Middle frontal gyrus (tissue), 1 donor: ENCODE results near the gene TNS2.
"Not testable (repeated sequence)": the region's sequence is repeated elsewhere in the genome, so short reads cannot be mapped to it uniquely, and the experiment has no call there.

Experiments
- DNase-seq: peaks from one replicate; pipeline ENCODE4 v3.0.0-alpha.2; 2015; ENCODE audit warnings: low spot score; ENCODE audit errors: extremely low spot score

Gene TNS2

DNA sequence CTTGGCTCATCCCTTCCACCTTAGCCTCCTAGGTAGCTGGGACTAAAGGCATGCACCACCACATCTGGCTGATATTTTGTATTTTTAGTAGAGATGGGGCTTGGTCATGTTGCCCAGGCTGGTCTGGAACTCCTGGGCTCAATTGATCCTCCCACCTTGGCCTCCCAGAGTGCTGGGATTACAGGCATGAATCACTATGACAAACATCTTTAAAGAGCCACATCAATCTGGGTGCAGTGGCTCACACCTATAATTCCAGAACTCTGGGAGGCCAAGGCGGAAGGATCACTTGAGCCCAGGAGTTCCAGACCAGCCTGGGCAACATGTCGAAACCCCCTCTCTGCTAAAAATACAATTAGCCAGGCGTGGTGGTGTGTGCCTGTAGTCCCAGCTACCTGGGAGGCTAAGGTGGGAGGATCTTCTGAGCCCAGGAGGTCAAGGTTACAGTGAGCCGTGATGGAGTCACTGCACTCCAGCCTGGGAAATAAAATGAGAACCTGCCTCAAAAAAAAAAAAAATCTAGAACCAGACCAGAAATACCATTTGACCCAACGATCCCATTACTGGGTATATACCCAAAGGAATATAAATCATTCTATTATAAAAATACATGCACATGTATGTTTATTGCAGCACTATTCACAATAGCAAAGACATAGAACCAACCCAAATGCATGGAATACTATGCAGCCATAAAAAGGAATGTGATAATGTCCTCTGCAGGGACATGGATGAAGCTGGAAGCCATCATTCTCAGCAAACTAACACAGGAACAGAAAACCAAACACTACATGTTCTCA, 45.1 kb downstream of the TNS2 start:
- not testable (repeated sequence) for DNase-seq

DNA sequence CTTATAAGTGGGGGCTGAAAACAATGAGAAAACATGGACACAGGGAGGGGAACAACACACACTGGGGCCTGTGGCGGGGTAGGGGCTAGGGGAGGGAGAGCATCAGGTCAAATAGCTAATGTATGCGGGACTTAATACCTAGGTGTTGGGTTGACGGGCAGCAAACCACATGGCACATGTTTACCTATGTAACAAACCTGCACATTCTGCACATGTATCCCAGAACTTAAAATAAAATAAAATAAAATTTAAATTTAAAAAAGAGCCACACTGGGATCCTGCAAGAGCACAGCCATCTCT, 45.7 kb downstream of the TNS2 start:
- not testable (repeated sequence) for DNase-seq

DNA sequence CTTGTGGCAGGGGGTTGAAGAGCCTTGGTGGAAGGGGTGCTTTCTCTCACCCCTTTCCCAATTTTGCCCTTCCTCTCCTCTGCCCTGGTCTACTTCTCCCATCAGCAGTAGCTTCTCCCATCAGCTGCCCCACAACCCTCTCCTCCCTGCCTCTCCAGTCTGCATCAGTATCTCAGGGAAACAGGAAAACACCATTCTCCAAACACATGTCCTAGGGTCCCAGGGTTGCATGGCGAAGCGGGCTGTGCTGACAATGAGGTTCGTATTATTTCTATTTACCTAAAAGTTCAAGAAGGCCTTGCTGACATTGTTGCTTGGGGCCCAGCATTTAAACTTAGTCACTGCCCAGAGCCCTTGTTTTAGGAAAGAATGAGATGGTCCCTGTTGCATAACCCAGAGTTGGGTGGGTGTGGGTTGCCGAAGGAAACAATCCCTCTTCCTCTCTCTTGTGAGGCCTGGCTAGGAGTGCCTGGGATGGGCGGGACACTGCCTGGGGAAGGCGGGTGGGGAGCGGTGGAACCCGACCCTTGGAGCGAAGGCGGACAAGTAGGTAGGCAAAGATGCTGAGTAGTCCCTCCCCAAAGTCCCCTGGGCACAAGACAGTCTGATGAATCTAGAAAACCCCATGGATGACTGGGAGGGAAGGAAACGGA, 46.4 kb downstream of the TNS2 start:
- no peak for DNase-seq

DNA sequence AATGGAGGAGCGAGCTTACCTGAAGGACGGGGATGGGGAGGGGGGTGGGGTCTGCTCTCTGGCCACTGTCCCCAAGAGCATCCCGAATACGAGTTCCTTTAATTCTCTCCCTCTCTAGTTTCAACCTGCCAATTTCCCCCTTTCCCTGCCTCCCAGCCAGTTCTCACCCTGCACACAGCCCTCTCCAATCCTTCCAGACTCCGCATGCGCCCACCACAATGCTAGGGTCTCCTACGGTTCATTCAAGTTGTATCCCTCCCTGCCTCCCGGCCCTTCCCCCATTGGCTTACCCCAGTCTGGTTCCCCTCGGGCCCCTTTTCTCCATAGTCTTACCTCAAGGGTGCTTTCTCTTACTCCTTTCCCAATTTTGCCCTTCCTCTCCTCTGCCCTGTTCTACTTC, 46.9 kb downstream of the TNS2 start:
- no peak for DNase-seq

DNA sequence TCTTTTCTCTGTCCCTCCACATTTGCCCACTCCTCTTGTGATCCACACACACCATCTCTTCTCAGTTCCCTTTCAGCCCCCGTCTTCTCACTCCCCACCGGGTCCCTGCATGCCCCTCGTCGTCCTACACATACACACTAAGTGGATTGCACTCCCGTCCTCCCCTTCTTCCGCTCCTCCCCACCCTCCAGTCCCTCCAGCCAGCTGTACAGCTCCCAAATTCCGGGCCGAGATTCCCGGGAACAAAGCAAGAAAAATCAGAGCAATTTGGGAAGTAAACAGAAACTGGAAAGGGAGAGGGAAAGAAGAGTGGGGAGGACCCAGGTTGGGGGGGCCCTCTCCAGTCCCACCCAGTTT, 47.3 kb downstream of the TNS2 start:
- no peak for DNase-seq

DNA sequence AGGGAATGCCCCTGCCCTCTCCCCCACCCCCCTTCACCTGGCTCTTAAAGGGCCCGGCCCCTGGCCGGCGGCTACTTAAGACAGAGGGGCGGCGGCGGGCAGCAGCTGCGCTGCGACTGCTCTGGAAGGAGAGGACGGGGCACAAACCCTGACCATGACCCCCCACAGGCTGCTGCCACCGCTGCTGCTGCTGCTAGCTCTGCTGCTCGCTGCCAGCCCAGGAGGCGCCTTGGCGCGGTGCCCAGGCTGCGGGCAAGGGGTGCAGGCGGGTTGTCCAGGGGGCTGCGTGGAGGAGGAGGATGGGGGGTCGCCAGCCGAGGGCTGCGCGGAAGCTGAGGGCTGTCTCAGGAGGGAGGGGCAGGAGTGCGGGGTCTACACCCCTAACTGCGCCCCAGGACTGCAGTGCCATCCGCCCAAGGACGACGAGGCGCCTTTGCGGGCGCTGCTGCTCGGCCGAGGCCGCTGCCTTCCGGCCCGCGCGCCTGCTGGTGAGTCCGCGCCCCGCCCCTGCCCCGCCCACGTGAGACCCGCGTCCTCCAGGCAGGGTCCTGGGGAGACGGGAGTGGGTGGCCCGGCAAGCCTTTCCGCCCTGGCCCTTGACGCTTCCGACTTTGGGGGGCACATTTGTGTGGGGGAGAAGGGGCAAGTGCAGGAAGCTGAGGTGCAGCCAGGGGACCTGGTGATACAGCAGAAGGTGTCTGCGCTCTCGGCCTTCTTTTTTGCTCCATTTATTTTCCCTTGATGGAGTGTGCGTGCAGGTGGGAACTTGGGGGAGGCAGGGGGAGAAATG, 47.9 kb downstream of the TNS2 start, which contains the start of gene IGFBP6:
Gene IGFBP6 (plus strand): TSS at position 104 of the 790 bp plus-strand sequence. CDS start 51 bp downstream, at position 155.
- DNase-seq: no peak

DNA sequence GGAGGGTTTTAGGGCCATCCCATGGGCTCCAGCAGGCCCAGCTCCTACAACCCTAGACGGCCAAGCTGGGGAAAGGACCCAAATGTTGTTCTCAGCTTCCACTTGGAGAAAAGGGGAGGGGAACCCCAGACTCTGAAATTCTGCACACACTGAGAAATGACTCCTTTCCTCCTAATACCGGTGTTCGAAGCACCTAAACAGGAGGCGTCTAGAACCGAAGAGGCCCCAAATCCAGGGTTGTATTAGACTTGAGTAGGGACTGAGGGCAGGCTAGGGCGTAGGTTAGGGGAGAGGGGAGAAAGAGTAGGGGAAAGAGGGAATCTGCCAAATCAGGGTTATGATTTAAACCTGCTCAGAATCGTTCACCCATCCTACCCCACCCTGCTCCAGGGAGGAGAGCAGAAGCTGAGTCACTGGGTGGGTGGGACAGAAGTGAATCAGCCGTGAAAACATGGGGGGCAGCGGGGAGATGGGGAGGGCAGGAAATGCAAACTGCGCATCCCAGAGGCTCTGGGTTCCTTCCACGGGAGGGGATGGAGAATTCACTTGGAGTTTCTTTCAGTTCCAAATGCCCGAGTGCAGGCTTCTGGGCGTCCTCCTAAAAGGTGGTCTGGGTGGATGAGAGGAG, 48.6 kb downstream of the TNS2 start:
- no peak for DNase-seq

DNA sequence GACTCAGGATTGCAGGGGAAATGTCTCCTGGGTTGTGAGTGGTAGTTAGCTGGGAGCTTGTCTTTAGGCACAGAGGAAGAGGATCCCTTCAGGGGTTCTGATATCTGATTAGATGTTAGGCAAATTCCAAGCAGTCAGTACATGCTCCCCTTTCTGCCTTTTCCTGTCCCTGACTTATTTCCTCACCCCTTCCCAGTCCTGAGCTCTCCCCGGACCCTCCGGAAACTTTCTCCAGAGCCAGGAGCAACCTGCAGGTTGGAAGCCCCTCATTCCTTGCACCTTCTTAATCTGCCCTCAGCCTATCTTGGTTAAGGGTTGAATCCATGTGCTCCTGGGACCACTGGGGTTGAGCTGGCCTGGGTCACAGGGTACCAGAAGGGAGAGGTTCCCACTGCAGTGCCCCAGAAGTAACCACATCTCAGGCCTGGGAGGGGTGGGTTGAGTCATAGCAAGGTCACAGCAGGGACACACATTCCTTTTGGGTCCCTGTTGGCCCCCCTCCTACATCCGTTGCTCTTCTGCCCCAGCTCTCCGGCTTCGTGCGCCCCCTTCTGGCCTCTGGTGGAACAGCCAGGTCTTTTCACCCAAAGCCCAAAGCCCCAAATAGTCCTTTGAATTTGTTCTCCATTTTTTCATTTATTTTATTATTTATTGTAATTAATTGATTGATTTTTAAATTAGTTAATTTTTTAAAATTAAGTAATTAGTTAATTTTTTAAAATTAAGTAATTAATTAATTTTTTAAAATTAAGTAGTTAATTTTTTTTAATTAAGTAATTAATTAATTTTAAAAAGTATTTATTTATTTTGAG, 49.4 kb downstream of the TNS2 start:
- peak; percentile 52 for DNase-seq

DNA sequence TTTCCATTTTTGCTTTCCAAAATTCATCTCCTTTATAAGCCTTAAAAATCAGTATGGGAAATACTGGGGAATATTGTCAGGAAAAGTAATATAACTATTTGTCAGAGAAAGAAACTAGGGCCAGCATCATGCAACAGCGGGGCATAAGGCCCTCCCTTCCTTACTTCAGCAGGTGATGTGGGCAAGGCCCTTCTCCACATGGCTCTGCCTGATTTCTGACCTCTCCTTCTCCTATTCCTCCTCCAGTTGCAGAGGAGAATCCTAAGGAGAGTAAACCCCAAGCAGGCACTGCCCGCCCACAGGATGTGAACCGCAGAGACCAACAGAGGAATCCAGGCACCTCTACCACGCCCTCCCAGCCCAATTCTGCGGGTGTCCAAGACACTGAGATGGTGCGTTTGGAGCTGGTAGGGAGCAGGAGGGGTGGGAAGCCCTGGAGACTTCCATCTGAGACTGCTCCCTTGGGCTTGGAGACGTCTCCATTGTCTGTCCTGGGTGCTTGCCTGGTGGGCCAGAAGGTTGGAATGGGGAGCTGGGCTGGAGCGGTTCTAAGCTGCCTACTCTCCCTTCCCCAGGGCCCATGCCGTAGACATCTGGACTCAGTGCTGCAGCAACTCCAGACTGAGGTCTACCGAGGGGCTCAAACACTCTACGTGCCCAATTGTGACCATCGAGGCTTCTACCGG, 50.7 kb downstream of the TNS2 start:
- DNase-seq: no peak

DNA sequence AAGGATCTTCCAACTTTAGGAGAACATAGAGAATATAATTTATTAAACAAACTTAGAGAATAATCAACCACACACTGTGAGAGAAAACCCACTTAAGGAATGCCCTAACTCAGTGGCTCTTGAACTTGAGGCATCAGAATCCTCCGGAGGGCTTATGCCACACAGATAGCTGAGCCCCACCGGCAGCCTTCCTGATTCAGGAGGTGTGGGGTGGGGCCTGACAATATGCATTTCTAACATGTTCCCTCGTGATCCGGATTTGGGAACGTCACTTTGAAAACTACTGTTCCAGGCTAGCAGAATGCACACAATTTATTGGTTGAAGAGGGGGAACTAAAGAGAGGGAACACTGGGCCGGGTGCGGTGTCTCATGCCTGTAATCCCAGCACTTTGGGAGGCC, 51.4 kb downstream of the TNS2 start:
- no peak for DNase-seq

DNA sequence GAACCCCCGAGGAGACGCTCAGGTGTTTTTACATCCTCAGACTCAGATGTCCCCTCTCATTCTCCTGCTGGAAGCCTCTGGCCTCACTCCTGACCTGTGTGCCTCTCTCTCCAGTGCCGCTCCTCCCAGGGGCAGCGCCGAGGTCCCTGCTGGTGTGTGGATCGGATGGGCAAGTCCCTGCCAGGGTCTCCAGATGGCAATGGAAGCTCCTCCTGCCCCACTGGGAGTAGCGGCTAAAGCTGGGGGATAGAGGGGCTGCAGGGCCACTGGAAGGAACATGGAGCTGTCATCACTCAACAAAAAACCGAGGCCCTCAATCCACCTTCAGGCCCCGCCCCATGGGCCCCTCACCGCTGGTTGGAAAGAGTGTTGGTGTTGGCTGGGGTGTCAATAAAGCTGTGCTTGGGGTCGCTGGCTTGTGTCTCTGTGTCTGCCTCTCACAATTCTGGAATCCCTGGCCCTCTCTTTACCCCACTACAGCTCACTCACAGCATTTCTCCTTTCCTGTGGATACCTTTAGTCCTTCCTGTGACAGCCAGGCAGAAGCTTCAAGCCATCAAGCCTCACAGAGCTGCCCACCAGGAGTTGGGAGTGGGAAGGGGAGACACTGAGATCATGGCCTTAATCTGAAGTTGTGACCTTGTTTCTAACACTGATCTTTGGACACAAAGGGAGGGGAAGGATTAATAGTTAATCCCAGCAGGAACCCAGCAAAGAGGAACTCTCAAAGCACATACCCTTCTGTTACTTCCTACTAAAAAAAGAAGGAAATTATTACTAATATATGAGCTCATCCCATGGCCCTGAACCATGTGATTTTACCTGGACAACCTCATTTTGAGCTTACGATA, 52.3 kb downstream of the TNS2 start:
- DNase-seq: no peak

DNA sequence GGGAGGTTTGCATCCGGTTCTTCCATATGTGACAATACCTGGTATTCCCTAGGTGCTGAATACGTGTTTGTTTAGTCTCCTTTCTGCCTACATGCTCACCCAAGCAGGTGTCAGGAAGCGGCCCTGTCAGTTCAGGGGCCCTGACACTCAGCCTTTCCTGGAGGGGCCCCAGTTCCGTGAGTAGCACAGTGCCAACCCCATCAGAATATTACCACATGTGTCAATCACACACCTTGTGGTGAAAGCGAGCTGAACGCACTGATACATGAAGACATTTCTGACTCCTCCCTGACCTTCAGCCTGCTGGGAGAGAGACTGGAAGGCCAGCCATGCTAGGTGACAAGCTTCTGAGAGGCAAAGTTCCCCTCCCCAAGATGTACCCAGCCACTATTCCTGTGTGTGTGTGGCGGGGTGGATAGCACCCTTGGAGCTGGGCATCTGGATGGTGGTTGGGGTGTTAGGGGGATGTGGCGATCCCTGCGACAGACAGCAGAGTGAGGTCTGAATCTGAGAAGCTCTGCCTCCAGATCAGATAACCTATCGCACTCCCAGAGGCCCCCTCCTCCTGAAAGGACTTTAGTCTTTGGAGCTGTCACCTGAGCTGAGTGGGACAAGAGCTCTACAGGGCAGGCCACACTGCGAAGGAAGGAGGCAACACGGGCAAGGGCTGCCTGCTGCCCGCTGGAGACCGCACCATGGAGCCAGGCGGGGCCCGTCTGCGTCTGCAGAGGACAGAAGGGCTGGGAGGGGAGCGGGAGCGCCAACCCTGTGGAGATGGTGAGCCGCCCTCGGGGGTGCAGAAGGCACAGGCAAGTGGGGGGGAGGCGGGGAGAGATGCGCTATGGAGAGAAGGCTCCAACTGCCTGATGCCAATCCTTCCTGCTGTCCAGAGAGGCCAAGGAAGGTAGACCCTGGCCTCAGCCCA, 53.3 kb downstream of the TNS2 start, which contains the start of gene SOAT2:
Gene SOAT2 (plus strand): TSS at position 604 of the 925 bp plus-strand sequence. CDS start 92 bp downstream, at position 696.
- DNase-seq: no peak

DNA sequence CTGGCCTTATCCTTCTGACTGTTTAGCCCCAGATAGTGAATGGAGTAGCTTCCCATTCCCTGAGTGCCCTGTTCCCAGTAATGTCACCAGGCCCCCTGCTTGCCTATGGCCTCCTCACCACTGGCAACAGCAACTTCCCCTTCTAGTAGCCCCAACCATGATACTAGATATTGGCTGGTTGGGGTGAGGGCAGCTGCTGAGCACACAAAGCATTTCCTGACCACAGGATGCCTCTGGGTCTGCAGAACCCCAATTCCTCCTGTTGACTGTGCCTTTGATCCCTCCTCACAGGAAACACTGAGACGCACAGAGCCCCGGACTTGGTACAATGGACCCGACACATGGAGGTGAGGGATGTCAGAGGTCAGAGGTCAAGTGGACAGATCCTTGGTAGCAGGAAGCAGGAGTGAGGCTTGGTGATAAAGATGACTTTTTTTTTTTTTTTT, 54.0 kb downstream of the TNS2 start:
- no peak for DNase-seq

DNA sequence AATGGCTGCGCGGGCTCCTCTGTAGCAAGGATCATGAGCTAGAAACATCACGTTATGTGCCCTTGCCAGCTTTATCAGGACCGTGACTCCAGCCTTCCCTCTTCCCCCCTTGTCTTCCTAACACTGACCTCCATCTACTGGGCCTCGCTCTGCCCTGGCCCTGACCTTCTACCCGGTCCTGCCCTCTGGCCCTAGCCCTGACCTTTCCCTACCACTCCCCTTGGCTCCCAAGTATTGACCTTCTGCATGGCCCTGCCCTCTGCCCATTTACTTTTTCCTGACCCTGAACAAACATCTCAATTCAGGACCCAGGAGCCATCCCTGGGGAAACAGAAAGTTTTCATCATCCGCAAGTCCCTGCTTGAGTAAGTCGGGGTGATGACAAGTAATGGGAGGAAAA, 55.4 kb downstream of the TNS2 start:
- DNase-seq: no peak

DNA sequence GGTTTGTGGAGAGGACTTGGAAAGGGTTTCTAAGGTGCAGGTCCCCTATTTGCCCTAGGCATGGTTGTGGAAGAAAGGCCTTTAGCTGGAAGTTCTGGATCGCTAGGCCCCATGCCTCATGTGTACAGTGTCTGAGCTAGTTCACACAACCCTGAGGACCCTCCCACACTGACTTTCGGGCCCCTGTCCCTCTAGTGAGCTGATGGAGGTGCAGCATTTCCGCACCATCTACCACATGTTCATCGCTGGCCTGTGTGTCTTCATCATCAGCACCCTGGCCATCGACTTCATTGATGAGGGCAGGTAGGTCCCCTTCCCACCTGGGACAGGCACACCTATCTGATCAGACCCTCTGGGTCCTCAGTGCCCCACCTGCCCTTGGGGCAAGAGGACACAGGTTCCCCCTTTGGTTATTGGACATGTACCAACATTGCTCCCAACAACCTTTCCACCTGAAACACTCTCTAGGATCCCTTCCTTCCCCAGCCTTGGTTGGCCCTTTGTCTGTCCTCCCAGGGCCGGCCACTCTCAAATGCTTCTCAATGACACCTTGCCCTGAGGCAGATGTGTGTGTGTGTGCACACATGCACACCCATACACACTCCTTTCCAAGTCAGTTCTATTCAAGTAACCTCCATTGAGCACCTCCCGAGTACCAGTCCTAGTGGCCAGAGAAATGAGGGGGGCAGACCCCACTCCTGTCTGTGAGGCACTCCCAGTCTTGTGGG, 56.0 kb downstream of the TNS2 start:
- no peak for DNase-seq

DNA sequence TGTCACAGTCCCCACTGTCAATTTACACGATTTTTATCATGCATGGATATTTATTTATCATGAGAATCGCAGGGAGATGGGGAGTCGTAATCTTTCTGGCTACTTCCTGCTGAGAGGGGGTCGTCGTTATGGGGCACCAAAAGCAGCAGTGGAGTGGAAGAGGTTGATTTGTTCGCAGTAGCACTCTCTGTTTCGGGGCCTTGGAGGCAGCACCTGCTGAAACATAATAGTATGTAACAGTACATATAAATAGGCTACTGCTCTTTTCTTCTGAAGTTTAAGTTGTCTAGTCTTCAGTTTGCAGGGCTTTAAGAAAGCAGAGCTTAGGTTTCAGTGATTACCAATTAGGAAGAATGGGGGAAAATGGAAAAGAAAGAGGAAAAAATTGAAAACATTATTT, 57.3 kb downstream of the TNS2 start:
- no peak for DNase-seq

DNA sequence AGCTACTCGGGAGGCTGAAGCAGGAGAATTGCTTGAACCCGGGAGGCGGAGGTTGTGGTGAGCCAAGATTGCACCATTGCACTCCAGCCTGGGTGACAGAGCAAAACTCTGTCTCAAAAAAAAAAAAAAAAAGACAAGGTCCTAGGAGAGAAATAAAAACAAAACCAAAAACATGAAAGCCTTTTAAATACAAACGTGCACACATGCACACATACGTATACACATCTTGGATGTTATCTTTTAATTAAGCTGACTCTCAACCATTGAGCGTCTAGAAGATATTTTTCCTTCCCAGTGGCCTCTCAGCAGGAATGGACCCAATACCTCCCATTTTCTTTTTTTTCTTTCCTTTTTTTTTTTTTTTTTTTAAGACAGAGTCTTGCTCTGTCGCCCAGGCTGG, 62.6 kb downstream of the TNS2 start:
- not testable (repeated sequence) for DNase-seq
